SK-N-SH (cell line): ENCODE data around the gene AUTS2.

Source experiments
- CTCF ChIP-seq: fragments of 200-600 bp; sonication (generic); IDR thresholded peaks from 2 replicates; pipeline ENCODE4 v1.6.1; 2017; ENCODE audit warnings: antibody characterized with exemption, mild to moderate bottlenecking, moderate library complexity
- JUND ChIP-seq: IDR thresholded peaks from 2 replicates; pipeline ENCODE4 v1.4.0; 2012
- NRF1 ChIP-seq: IDR thresholded peaks from 2 replicates; pipeline ENCODE4 v1.6.1; 2012; ENCODE audit warnings: low read depth, mild to moderate bottlenecking, low read length
- POLR2AphosphoS5 ChIP-seq: IDR thresholded peaks from 2 replicates; pipeline ENCODE4 v1.6.1; 2012; ENCODE audit warnings: low read depth, low read length
- RFX5 ChIP-seq: IDR thresholded peaks from 2 replicates; pipeline ENCODE4 v1.6.1; 2012; ENCODE audit warnings: mild to moderate bottlenecking, improper control_type of control experiment, low read length
- SIN3A ChIP-seq: IDR thresholded peaks from 2 replicates; pipeline ENCODE4 v1.6.1; 2012; ENCODE audit warnings: low read depth, mild to moderate bottlenecking, low read length, moderate library complexity, borderline replicate concordance
- TAF1 ChIP-seq: IDR thresholded peaks from 2 replicates; pipeline ENCODE4 v1.6.1; 2012; ENCODE audit warnings: low read depth, mild to moderate bottlenecking, low read length, moderate library complexity, borderline replicate concordance
- TCF12 ChIP-seq: IDR thresholded peaks from 2 replicates; pipeline ENCODE4 v1.4.0; 2012
- YY1 ChIP-seq: IDR thresholded peaks from 2 replicates; pipeline ENCODE4 v1.4.0; 2012; ENCODE audit warnings: low read depth, mild to moderate bottlenecking

- TF ChIP-seq POLR2AphosphoS5 (no peak), CTCF (no peak), JUND (no peak), TAF1 (no peak), TCF12 (no peak), NRF1 (no peak), SIN3A (no peak), YY1 (no peak), RFX5 (no peak)
Measured at GRCh38 chr7:70036695-70037094, 438.4 kb downstream of the AUTS2 start.
